PFSK-1 (cell line): ENCODE measurements around the gene ABI3BP.

Experiments
- FOXP2 ChIP-seq: optimal IDR thresholded peaks from 2 replicates; pipeline ENCODE3; 2011; ENCODE audit warnings: borderline replicate concordance, control low read depth, inconsistent platforms; ENCODE audit not compliant: insufficient read depth; ENCODE audit errors: extremely low read length, extremely low read depth
- POLR2AphosphoS5 ChIP-seq: IDR thresholded peaks from 2 replicates; pipeline ENCODE4 v1.6.1; 2012; ENCODE audit warnings: low read depth, mild to moderate bottlenecking, control low read depth, low read length, moderate library complexity
- REST ChIP-seq, 2 experiments: IDR thresholded peaks; 2 replicates each; pipeline versions ENCODE4 v1.6.1 to v1.8.0; 2011 to 2012; ENCODE audit warnings: low read depth in 2 of 2, low read length in 2 of 2, control low read depth in 1 of 2, inconsistent platforms in 1 of 2, mild to moderate bottlenecking in 1 of 2, moderate library complexity in 1 of 2; ENCODE audit not compliant: insufficient read depth in 1 of 2
- SIN3A ChIP-seq: IDR thresholded peaks from 2 replicates; pipeline ENCODE4 v1.6.1; 2012; ENCODE audit warnings: mild to moderate bottlenecking, low read length, moderate library complexity, borderline replicate concordance; ENCODE audit not compliant: insufficient read depth
- TAF1 ChIP-seq: IDR thresholded peaks from 2 replicates; pipeline ENCODE4 v1.6.1; 2012; ENCODE audit warnings: low read length, control low read depth, borderline replicate concordance; ENCODE audit not compliant: insufficient read depth

Gene ABI3BP

GRCh38 chr3:101020351-101021015, 27.3 kb upstream of the ABI3BP start:
- TF ChIP-seq FOXP2 (no peak), REST (IDR thresholded peaks at IDR 0.05; ENCODE audit: insufficient read depth in 1 of 2, low read depth in 2 of 2, low read length in 2 of 2) (no peak), TAF1 (no peak), POLR2AphosphoS5 (no peak), SIN3A (no peak)

DNA sequence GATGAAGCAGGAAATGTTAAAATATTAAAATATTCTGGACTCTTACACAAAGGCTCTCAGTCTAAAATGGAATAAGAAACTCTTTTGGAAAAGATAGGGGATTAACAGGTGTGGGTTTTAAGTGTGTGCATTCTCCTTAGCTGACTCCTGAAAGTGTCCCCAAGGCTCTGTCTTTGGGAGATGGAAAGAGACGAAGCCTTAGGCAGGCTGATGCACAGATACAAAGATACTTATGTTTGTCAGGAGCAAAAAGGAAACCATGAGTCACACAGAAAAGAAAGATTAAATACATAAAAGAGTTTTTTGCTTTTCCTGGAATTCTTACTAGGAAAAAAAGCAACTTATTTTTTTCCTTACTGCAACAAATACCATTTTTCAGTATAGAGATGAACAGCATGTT, 23.8 kb upstream of the ABI3BP start:
- TF ChIP-seq SIN3A: no peak
- no peak for TF ChIP-seq POLR2AphosphoS5

DNA sequence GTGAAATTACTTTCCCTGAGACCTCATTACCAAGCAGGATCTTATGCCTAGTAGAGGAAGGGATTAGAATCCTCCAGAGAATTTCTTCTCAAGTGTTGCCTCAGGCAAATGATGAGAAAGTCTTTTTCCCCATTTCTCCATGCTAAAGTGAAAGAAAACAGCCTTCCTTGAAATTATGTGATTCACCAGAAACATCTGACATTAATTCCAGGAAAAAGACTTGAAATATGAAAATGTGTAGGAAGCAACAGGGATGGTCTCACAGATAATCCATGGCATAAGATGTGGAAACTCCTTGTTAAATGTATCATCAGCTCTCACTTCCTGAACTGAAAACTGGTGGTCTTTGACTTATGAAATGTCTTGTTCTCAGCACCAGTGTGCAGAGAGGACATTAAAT, 17.9 kb upstream of the ABI3BP start:
- TF ChIP-seq POLR2AphosphoS5 (no peak), SIN3A (no peak), REST (IDR thresholded peaks at IDR 0.05; ENCODE audit: insufficient read depth in 1 of 2, low read depth in 2 of 2, low read length in 2 of 2) (no peak), TAF1 (no peak), FOXP2 (no peak)

DNA sequence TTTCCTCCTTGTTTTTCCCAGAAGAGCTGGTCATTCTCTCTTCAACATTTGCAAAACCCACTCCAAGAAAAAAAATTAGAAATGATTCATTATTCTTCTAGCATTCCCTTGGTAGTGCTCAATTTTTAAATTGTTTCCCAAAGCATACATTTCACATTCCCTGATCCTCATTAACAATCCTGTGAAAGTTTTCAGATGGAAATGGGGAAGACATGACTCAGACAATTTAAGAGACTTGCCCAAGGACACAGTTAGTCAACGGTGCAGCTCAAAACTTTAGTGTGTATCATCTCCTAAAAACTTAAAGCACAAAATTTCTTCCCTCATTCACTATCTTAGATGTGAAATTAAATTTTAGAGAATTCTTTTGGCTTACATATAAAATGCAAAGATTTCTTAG, 17.1 kb upstream of the ABI3BP start:
- TF ChIP-seq SIN3A (no peak), REST (IDR thresholded peaks at IDR 0.05; ENCODE audit: insufficient read depth in 1 of 2, low read depth in 2 of 2, low read length in 2 of 2) (no peak), TAF1 (no peak), FOXP2 (no peak), POLR2AphosphoS5 (no peak)

DNA sequence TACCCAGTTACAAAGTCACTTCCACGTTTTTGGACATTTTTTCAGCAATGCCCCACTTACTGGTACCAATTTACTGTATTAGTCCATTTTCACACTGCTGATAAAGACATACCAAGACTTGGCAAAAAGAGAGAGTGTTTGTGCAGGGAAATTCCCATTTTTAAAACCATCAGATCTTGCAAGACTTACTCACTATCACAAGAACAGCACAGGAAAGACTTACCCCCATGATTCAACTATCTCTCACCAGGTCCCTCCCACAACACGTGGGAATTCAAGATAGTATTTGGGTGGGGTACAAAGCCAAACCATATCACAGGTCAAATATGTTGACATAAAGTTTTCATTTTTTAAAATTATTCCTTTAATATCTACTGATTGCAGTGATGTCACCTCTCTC, 16.2 kb upstream of the ABI3BP start:
- no peak for TF ChIP-seq REST (IDR thresholded peaks at IDR 0.05; ENCODE audit: insufficient read depth in 1 of 2, low read depth in 2 of 2, low read length in 2 of 2)
- TF ChIP-seq TAF1: no peak
- no peak for TF ChIP-seq FOXP2
- no peak for TF ChIP-seq POLR2AphosphoS5
- no peak for TF ChIP-seq SIN3A
